PC-3 (cell line): ENCODE measurements around the gene DCLK3. TPM values are rescaled to one million over a fixed set of nuclear protein-coding genes. Genes with fewer than 3 reads are reported as not detected.

ENCODE experiments used
- ATAC-seq: fragments of 200-7000 bp; cut with Tn5 transposase; 2 replicates; pipeline ENCODE4 v1.9.1; 2020; ENCODE audit warnings: mild to moderate bottlenecking, moderate library complexity
- BruUV-seq: library from RNA; stranded (reverse); fragments of 400-500 nt; replicated peaks from 2 replicates; lab custom pipeline; 2021; lab: Mats Ljungman, UMichigan
- CTCF ChIA-PET: fragments of 300-600 bp; sonication (Branson Sonifier 250); formaldehyde crosslinking; loops from one replicate; lab custom pipeline; 2022; ENCODE audit warnings: antibody characterized with exemption; lab: Charles Lee
- POLR2A ChIA-PET: fragments of 300-600 bp; sonication (Branson Sonifier 250); formaldehyde crosslinking; loops from one replicate; lab custom pipeline; 2022; ENCODE audit warnings: antibody characterized with exemption; ENCODE audit not compliant: unreplicated experiment; lab: Charles Lee
- DNase-seq: peaks from one replicate; pipeline ENCODE4 v3.0.0-alpha.2; 2015
- H2AFZ ChIP-seq: fragments of 300-600 bp; sonication (generic); 2 replicates; pipeline ENCODE4 v1.6.0; 2016; ENCODE audit warnings: antibody characterized with exemption, low read length
- H3F3A ChIP-seq: fragments of 300-600 bp; sonication (generic); one replicate; pipeline ENCODE4 v1.6.0; 2017; ENCODE audit warnings: antibody characterized with exemption, low read length, control low read depth, mild to moderate bottlenecking; ENCODE audit not compliant: unreplicated experiment
- H3K27ac ChIP-seq: fragments of 300-600 bp; sonication (generic); 2 replicates; pipeline ENCODE4 v1.5.1; 2016; ENCODE audit warnings: mild to moderate bottlenecking, low read length
- H3K27me3 ChIP-seq: fragments of 300-600 bp; sonication (generic); 2 replicates; pipeline ENCODE4 v1.6.1; 2016; ENCODE audit warnings: low read length, mixed read lengths
- H3K36me3 ChIP-seq: fragments of 300-600 bp; sonication (generic); 2 replicates; pipeline ENCODE4 v1.6.1; 2016; ENCODE audit warnings: low read depth, mixed run types, low read length, mixed read lengths
- H3K4me1 ChIP-seq: fragments of 300-600 bp; sonication (generic); 2 replicates; pipeline ENCODE4 v1.5.1; 2016; ENCODE audit warnings: low read length; ENCODE audit not compliant: insufficient read depth
- H3K4me2 ChIP-seq: fragments of 300-600 bp; sonication (generic); 2 replicates; pipeline ENCODE4 v1.6.0; 2016; ENCODE audit warnings: low read length
- H3K4me3 ChIP-seq: fragments of 300-600 bp; sonication (generic); 2 replicates; pipeline ENCODE4 v1.5.1; 2016; ENCODE audit warnings: mild to moderate bottlenecking, low read length, mixed read lengths
- H3K79me2 ChIP-seq: fragments of 300-600 bp; sonication (generic); 2 replicates; pipeline ENCODE4 v1.6.1; 2017; ENCODE audit warnings: low read length, mixed read lengths
- H3K9ac ChIP-seq: fragments of 300-600 bp; sonication (generic); 2 replicates; pipeline ENCODE4 v1.6.0; 2016; ENCODE audit warnings: mild to moderate bottlenecking, low read length
- H3K9me2 ChIP-seq: fragments of 300-600 bp; sonication (generic); replicated peaks from 2 replicates; pipeline ENCODE4 v1.6.1; 2016; ENCODE audit warnings: mixed run types, low read length, mixed read lengths
- H3K9me3 ChIP-seq: fragments of 300-600 bp; sonication (generic); 2 replicates; pipeline ENCODE4 v1.6.1; 2016; ENCODE audit warnings: low read length, mixed read lengths
- H4K20me1 ChIP-seq: fragments of 300-600 bp; sonication (generic); 2 replicates; pipeline ENCODE4 v1.6.1; 2016; ENCODE audit warnings: low read length, mixed read lengths
- CTCF ChIP-seq: fragments of 300-600 bp; sonication (generic); conservative IDR thresholded peaks from 2 replicates; pipeline ENCODE4 v1.5.1; 2017; ENCODE audit warnings: antibody characterized with exemption, low read depth, mild to moderate bottlenecking, low read length
- EZH2 ChIP-seq: fragments of 300-600 bp; sonication (generic); IDR thresholded peaks from one replicate; pipeline ENCODE4 v1.6.1; 2017; ENCODE audit warnings: antibody characterized with exemption, mild to moderate bottlenecking, low read length; ENCODE audit not compliant: unreplicated experiment
- EZH2phosphoT487 ChIP-seq: fragments of 300-600 bp; sonication (generic); IDR thresholded peaks from 2 replicates; pipeline ENCODE4 v1.6.1; 2018; ENCODE audit warnings: mild to moderate bottlenecking, antibody characterized with exemption, low read length, borderline replicate concordance
- intact Hi-C: fragments of 100-400 bp; cut with micrococcal nuclease; formaldehyde crosslinking; loops from 2 replicates; pipeline ENCODE4 v1.9.0; 2023
- total RNA-seq: library from RNA; depleted of rRNA; stranded (reverse); fragments of >200 nt; gene quantifications from 2 replicates; pipeline ENCODE4 v1.2.3, GENCODE V29; 2014; rRNA removed

The DCLK3 gene
- total RNA-seq, 1 experiment from 2014 or later, result not detected

DNA sequence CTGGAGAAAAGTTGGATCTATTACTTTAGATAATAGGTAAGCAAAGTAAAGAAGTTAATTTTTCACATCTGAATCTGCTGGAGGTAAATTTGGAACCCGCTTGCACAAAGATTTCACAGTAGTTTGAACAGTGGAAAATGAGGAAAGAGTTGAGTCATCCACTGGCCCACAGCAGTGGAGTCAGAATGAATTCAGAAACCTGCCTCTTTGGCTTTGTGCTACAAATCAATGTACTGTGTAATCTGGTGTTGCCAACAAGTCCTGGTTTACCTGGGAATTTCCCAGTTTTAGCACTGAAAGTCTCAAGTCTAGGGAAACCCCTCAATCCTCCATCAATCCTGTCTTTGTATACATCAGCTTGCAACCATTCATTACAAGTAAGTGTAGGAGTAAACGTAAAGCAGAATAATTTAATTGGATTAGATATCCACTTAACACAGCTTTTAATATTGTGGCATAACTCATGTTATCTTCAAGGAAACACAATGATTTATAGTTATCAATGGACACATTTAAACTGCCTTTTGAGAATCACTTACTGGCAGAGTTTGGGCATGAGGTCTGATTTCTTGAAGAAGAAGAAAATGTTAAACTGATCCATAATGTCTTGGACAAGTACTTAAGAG is 100.6 kb downstream of the DCLK3 start:
- Histone ChIP-seq H3K9me2 (no peaks in the 10 kb centered on the region), H3K36me3 (no peaks in the 10 kb centered on the region), H3K4me2 (no peak overlapping the region), H3K27me3 (no peaks in the 10 kb centered on the region), H3K9me3 (no peaks in the 10 kb centered on the region), H3K9ac (no peak overlapping the region), H2AFZ (no peak overlapping the region), H4K20me1 (no peaks in the 10 kb centered on the region), H3K4me3 (no peak overlapping the region), H3K79me2 (no peaks in the 10 kb centered on the region), H3K4me1 (no peaks in the 10 kb centered on the region), H3K27ac (no peak overlapping the region), H3F3A (no peaks in the 10 kb centered on the region)
- intact Hi-C loops, result no loop called here
- CTCF ChIA-PET, result no interaction called here
- no peak for DNase-seq
- TF ChIP-seq EZH2phosphoT487, result no peak
- TF ChIP-seq CTCF, result no peak
- no peak for TF ChIP-seq EZH2
- BruUV-seq, result no TSS peak
- ATAC-seq, result no peak
- POLR2A ChIA-PET, result no interaction called here

- H3K9me3 ChIP-seq, result no peaks in the 10 kb centered on the region
- no peaks in the 10 kb centered on the region for H3K9me2 ChIP-seq
- no peak for DNase-seq
- POLR2A ChIA-PET, result no interaction called here
- no peak overlapping the region for H3K4me2 ChIP-seq
- no peaks in the 10 kb centered on the region for H3K27me3 ChIP-seq
- ATAC-seq, result no peak
- no peak overlapping the region for H2AFZ ChIP-seq
- CTCF ChIA-PET, result no interaction called here
- no peaks in the 10 kb centered on the region for H3K79me2 ChIP-seq
- no peaks in the 10 kb centered on the region for H3K36me3 ChIP-seq
- no peaks in the 10 kb centered on the region for H3F3A ChIP-seq
- intact Hi-C loops, result no loop called here
- TF ChIP-seq EZH2 (no peak), CTCF (no peak), EZH2phosphoT487 (no peak)
- H3K9ac ChIP-seq, result no peak overlapping the region
- no peaks in the 10 kb centered on the region for H3K4me1 ChIP-seq
- H4K20me1 ChIP-seq, result no peaks in the 10 kb centered on the region
- no TSS peak for BruUV-seq
- H3K4me3 ChIP-seq, result no peak overlapping the region
- H3K27ac ChIP-seq, result no peak overlapping the region
These were observed 101.7 kb downstream of the DCLK3 start for GRCh38 chr3:36662626-36663025.

Other genes with a start within 250 kb of the DCLK3 start
- 0.58 and 2.4 TPM in 2 replicates for gene TRANK1, start 180.5 kb upstream of the DCLK3 start, total RNA-seq
- gene EPM2AIP1, start 228.6 kb upstream of the DCLK3 start, total RNA-seq, result 6.5 and 7.8 TPM in 2 replicates
- gene MLH1, start 229.0 kb upstream of the DCLK3 start, total RNA-seq, result 55.8 and 79.7 TPM in 2 replicates